GM10266 (cell line): Measurements from ENCODE around the gene TTLL12.

Source experiments
- DNase-seq: peaks from one replicate; pipeline ENCODE4 v3.0.0; 2012; ENCODE audit errors: extremely low spot score
- CTCF ChIP-seq: IDR thresholded peaks from 2 replicates; pipeline ENCODE4 v1.5.1; 2012; ENCODE audit warnings: mild to moderate bottlenecking, low read depth; ENCODE audit not compliant: control insufficient read depth, insufficient read depth; ENCODE audit errors: missing control alignments

The TTLL12 gene

GRCh38 chr22:43198126-43198525 lies 11.2 kb upstream of the TTLL12 start:
- DNase-seq, result no peak
- TF ChIP-seq CTCF, result no peak

GRCh38 chr22:43197271-43197941 lies 10.5 kb upstream of the TTLL12 start:
- no peak for TF ChIP-seq CTCF
- no peak for DNase-seq

GRCh38 chr22:43191831-43192230 lies 4.9 kb upstream of the TTLL12 start:
- no peak for TF ChIP-seq CTCF

DNA sequence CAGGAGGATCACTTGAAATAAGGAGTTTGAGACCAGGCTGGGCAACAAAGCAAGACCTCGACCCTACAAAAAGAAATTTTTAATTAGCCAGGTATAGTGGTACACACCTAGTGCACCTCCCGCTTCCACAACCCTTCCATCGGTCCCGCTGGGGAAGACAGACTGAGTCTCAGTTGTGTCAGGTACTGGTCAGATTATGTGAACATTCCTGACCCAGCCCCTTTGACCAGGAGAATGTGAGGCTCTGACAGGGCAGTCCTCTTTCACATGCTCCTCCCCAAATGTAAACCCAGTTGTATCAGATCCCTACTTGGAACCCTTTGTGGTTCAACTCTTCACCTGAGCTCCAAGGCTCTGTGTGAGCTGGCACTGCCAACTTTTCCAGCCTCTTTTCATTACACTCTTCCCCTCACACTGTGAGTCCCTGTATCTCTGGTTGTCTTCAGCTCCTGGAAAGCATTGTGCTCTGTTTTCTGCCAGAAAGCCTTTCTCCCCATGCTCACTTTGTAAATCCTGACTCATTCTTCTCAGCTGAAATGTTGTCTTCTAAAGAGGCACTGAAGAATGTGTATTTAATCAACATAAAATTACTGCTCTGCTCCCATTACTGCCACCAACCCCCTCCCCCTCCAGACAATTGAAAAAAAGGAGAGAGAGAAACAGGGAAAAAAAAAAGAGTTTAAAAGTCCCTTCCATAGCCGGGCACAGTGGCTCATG lies 2.1 kb upstream of the TTLL12 start:
- DNase-seq, result no peak
- no peak for TF ChIP-seq CTCF

More at GRCh38 chr22:43191831-43192230, 4.9 kb upstream of the TTLL12 start:
- DNase-seq, result no peak

GRCh38 chr22:43187171-43188099 lies 501 bp upstream of the TTLL12 start:
- peak; percentile 76 for TF ChIP-seq CTCF
- peak; percentile 98 for DNase-seq

GRCh38 chr22:43185860-43186261 lies 1.1 kb downstream of the TTLL12 start:
- DNase-seq, result no peak
- TF ChIP-seq CTCF, result no peak
